SK-N-DZ (cell line): ENCODE data around the gene ITPR1.

ENCODE experiments used
- DNase-seq: peaks from one replicate; pipeline ENCODE4 v3.0.0-alpha.2; 2015; ENCODE audit warnings: low spot score

ITPR1 gene

GRCh38 chr3:4532535-4533112, 39.5 kb downstream of the ITPR1 start:
- peak; percentile 41 for DNase-seq

GRCh38 chr3:4533489-4534443, 40.6 kb downstream of the ITPR1 start:
- no peak for DNase-seq

DNA sequence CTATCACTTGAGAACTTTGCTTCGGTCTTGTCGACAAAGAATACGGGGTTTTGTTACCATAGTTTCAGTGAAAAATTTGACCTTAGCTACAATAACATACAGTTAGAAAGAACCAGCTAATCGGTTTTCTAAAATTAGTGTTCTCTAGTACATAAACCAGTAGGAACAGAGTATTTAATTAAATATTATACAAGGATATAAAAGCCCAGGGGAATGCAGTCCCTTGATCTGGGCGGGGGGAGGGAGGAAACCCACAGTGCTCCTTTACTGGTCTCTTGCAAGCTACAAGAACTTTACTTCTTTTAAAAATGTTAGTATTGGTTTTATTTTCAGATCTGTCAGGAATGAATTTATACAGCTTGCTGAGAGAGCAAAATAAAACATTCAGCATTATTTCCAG, 41.8 kb downstream of the ITPR1 start:
- no peak for DNase-seq

DNA sequence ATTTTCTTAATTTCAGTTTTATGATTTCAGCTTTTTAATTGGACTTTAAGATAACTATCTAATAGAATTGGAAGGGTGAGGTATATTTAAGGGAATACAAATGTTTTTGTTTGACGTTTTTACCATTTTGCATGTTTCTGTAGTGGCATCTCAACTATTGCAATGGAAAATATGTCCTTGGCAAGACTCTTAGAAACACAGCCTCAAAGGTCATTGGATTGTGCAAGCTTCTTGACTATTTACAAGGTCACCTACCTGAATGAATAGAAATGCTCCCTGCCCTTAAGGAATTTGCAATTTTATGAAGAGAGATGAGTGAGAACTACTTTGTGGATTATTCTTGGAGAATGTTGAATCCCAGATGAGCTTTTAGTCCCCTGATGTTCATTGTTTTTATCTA, 43.1 kb downstream of the ITPR1 start:
- no peak for DNase-seq

DNA sequence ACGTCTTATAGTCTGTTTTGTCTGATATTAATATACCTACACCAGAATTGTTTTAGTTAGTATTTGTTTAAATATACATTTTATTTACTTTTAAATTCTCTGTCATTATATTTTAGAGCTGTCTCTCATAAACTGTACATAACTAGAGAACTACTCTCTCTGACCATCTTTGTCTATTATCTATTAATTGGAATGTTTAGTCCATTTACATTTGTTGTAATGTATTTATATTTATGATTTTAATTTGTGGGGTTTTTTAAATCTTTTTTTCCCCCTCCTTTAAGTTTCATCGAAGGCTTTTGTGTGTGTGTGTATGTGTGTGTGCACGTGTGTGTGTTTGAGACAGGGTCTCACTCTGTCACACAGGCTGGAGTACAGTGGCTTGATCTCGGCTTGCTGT, 47.1 kb downstream of the ITPR1 start:
- no peak for DNase-seq

- DNase-seq = no peak
These were observed 50.0 kb downstream of the ITPR1 start for GRCh38 chr3:4543110-4543509.

- no peak for DNase-seq
These were observed 53.4 kb downstream of the ITPR1 start for GRCh38 chr3:4546346-4547178.

GRCh38 chr3:4547799-4548198, 54.7 kb downstream of the ITPR1 start:
- no peak for DNase-seq

GRCh38 chr3:4548356-4548755, 55.2 kb downstream of the ITPR1 start:
- DNase-seq = no peak

- DNase-seq = no peak
These were observed 55.6 kb downstream of the ITPR1 start for GRCh38 chr3:4548780-4549179.

GRCh38 chr3:4549896-4550295, 56.7 kb downstream of the ITPR1 start:
- DNase-seq = no peak

DNA sequence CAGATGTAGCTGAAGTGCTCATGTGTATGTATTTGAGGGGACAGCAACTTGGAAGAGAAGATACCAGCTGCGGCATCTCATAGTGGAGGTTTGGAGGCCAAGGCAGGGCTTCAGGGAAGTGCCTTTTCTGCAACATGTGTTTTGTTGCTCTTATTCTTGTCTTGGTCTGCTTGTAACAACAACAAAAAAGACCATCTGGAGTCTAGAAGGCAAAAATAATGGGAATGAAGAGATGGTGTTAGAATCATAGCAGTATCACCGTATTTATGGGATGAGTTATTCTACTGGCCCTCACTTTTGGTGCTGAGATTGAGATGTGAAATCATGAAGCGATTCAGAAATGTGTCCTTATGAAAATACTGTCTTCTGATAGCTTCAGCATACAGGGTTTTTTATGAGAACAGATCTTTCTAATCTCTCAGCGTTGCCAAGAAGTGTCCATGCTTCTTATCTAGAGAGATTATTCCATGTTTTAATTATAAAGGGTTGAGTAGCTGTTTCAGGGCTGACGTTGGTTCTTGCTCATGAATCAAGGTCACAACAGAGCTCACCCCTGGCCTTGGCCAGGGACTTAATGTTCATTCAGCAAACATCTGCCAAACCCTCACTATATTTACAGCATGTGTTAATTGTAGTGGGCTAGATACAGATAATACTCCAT, 58.0 kb downstream of the ITPR1 start:
- no peak for DNase-seq

GRCh38 chr3:4551794-4552442, 58.8 kb downstream of the ITPR1 start:
- DNase-seq = peak; percentile 58

- no peak for DNase-seq
These were observed 59.7 kb downstream of the ITPR1 start for GRCh38 chr3:4552811-4553210.

GRCh38 chr3:4561661-4562060, 68.5 kb downstream of the ITPR1 start:
- no peak for DNase-seq

GRCh38 chr3:4562595-4562994, 69.4 kb downstream of the ITPR1 start:
- no peak for DNase-seq

DNA sequence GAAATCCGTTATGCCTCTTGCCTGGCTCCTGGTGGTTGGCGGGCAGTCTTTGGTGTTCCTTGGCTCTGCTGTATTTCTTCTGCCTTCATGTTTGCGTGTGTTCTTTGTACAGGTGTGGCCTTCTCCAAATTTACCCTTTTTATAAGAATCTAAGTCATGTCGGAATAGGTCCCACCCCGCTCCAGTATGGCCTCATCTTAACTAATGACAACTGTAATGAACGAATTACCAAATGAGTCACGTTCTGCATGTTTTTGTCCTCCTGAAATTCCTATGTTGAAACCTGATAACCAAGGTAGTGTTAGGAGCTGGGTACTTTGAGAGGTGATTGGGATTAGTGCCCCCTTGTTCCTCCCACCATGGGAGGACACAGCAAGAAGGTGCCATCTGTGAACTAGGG, 71.1 kb downstream of the ITPR1 start:
- DNase-seq = no peak

DNA sequence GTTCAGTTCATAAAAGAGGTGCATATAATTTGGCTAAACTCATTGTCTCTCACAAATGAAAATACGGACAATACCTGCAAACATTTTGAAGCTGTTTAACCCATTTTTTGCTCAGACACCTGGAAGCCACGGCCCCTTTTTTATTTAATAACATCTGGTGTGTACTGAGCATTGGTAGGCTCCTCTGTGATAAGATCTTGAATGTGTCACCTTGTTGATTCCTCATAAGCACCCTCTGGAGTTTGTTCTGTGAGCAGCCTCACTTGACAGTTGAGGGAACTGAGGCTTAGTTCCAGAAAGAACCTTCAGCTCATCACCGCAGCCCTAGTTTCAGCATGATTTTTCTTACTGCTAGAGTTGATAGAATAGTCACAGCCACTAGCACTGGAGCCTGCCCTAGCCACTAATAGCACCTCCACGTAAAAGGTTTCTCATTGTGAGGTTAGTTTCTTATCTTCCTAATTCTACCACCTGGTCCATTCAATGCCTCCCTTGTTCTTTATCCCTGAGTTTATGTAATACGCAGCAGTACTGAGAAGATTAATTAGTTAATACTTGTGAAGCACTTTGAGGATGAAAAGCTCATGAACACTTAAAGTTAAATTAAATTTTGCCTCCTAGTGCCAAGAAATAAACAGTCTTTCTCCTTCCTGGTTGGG, 71.9 kb downstream of the ITPR1 start:
- DNase-seq = peak; percentile 29

- no peak for DNase-seq
These were observed 72.8 kb downstream of the ITPR1 start for GRCh38 chr3:4565809-4566501.

- no peak for DNase-seq
These were observed 75.7 kb downstream of the ITPR1 start for GRCh38 chr3:4568841-4569240.
